ENCODE measurements around the gene SPATA31E1.
"Not testable (repeated sequence)": the region's sequence is repeated elsewhere in the genome, so short reads cannot be mapped to it uniquely, and the experiment has no call there.

Gene SPATA31E1

GRCh38 chr9:87937352-87937751, 54.7 kb downstream of the SPATA31E1 start:
- DNase-seq = not testable (repeated sequence)

GRCh38 chr9:87937918-87938317, 55.2 kb downstream of the SPATA31E1 start:
- DNase-seq = not testable (repeated sequence)

GRCh38 chr9:87938336-87938735, 55.7 kb downstream of the SPATA31E1 start:
- not testable (repeated sequence) for DNase-seq
